Vagina (tissue), 2 donors: ENCODE data around the gene SIRT7.

Source experiments
- CTCF ChIP-seq, 3 experiments: fragments of 450-650 bp in 2 of 3; fragments of 200-600 bp in 1 of 3; sonication (generic) in 1 of 3; IDR thresholded peaks; one replicate each; pipeline ENCODE4 v1.5.1; 2017 to 2019; ENCODE audit warnings: antibody characterized with exemption in 3 of 3, mild to moderate bottlenecking in 2 of 3, moderate library complexity in 2 of 3
- POLR2AphosphoS5 ChIP-seq, 2 donors: sonication (generic); formaldehyde crosslinking; IDR thresholded peaks; one replicate each; pipeline ENCODE4 v1.9.0; 2017; ENCODE audit warnings: antibody characterized with exemption in 2 of 2, mild to moderate bottlenecking in 2 of 2, low read depth in 1 of 2; ENCODE audit not compliant: insufficient read depth in 1 of 2

- TF ChIP-seq CTCF (IDR thresholded peaks at IDR 0.05) (no peak), POLR2AphosphoS5 (IDR thresholded peaks at IDR 0.05; ENCODE audit: insufficient read depth in 1 of 2, low read depth in 1 of 2) (no peak)
Observed at GRCh38 chr17:81902023-81902652, 15.8 kb downstream of the SIRT7 start, which contains the start of gene NPB.
